HepG2 (cell line): ENCODE data around the gene HNRNPL. TPM values are rescaled to one million over a fixed set of nuclear protein-coding genes. Genes with fewer than 3 reads are reported as not detected.

ENCODE experiments used
- ATAC-seq: fragments of 200-7000 bp; cut with Tn5 transposase; 3 replicates; pipeline ENCODE4 v1.9.1; 2020; ENCODE audit warnings: mild to moderate bottlenecking, moderate library complexity
- BruUV-seq: library from RNA; stranded (reverse); fragments of 400-500 nt; replicated peaks from 2 replicates; lab custom pipeline; 2021; lab: Mats Ljungman, UMichigan
- CTCF ChIA-PET: fragments of 300-600 bp; formaldehyde crosslinking; extraction: SDS; loops from one replicate; lab custom pipeline; 2021; ENCODE audit warnings: low total read pairs, inconsistent platforms, low intra/inter-chr PET ratio; lab: Yijun Ruan, JAX
- POLR2A ChIA-PET: fragments of 350-600 bp; sonication (Branson Sonifier 250); formaldehyde crosslinking; loops from one replicate; lab custom pipeline; 2020; ENCODE audit warnings: antibody characterized with exemption, inconsistent platforms; lab: Yijun Ruan, JAX
- DNase-seq: peaks from one replicate; pipeline ENCODE4 v3.0.0-alpha.2; 2015; ENCODE audit warnings: low spot score
- FAIRE-seq: peaks from 3 replicates; lab custom pipeline; 2011; peaks lifted over from hg19 to GRCh38; lab: Jason Lieb, UNC
- H2AFZ ChIP-seq: one replicate; pipeline ENCODE4 v1.6.1; 2011; ENCODE audit warnings: low read length, inconsistent platforms
- H3K27ac ChIP-seq: fragments of 300-600 bp; 3 replicates; pipeline ENCODE4 v1.8.0; 2011; ENCODE audit warnings: mixed run types, mild to moderate bottlenecking, mixed read lengths, low read length, inconsistent platforms; ENCODE audit not compliant: insufficient read depth; ENCODE audit errors: extremely low read length
- H3K27me3 ChIP-seq, 2 experiments: fragments of 200-600 bp in 1 of 2; 2 replicates in 1 of 2; 3 replicates in 1 of 2; pipeline versions ENCODE4 v1.6.0 to v1.8.0; 2011; ENCODE audit warnings: low read length in 2 of 2, mild to moderate bottlenecking in 2 of 2, moderate library complexity in 2 of 2, inconsistent platforms in 1 of 2; ENCODE audit not compliant: insufficient read depth in 2 of 2, control insufficient read depth in 1 of 2
- H3K36me3 ChIP-seq, 2 experiments: fragments of 200-600 bp in 1 of 2; replicated peaks in 1 of 2; 2 replicates in 1 of 2; 3 replicates in 1 of 2; pipeline versions ENCODE4 v1.5.1 to v1.8.0; 2011; ENCODE audit warnings: low read length in 2 of 2, inconsistent platforms in 1 of 2; ENCODE audit not compliant: insufficient read depth in 2 of 2, control insufficient read depth in 1 of 2
- H3K4me1 ChIP-seq: 2 replicates; pipeline ENCODE4 v1.5.1; 2012; ENCODE audit warnings: low read length, inconsistent platforms; ENCODE audit not compliant: insufficient read depth
- H3K4me2 ChIP-seq: 2 replicates; pipeline ENCODE4 v1.6.0; 2011; ENCODE audit warnings: low read depth, low read length, inconsistent platforms
- H3K4me3 ChIP-seq, 3 experiments: fragments of 200-600 bp in 1 of 3; sonication (generic), shearing (Covaris generic) in 1 of 3; replicated peaks in 1 of 3; 2 replicates each; pipeline ENCODE4 v1.5.1; 2011 to 2016; ENCODE audit warnings: low read length in 3 of 3, inconsistent platforms in 2 of 3, low read depth in 2 of 3, mild to moderate bottlenecking in 2 of 3, control low read depth in 1 of 3, mixed read lengths in 1 of 3; ENCODE audit not compliant: insufficient read depth in 1 of 3
- H3K79me2 ChIP-seq: one replicate; pipeline ENCODE4 v1.6.1; 2011; ENCODE audit warnings: low read length, inconsistent platforms; ENCODE audit not compliant: insufficient read depth
- H3K9ac ChIP-seq: 2 replicates; pipeline ENCODE4 v1.6.0; 2011; ENCODE audit warnings: mild to moderate bottlenecking, low read depth, low read length, inconsistent platforms; ENCODE audit not compliant: insufficient read depth
- H3K9me3 ChIP-seq: 2 replicates; pipeline ENCODE4 v1.5.1; 2012; ENCODE audit warnings: mild to moderate bottlenecking, low read length
- H4K20me1 ChIP-seq: 2 replicates; pipeline ENCODE4 v1.6.0; 2011; ENCODE audit warnings: inconsistent platforms, mild to moderate bottlenecking, low read length, moderate library complexity; ENCODE audit not compliant: insufficient read depth
- EZH2 ChIP-seq: conservative IDR thresholded peaks from 2 replicates; pipeline ENCODE4 v1.6.1; 2012; ENCODE audit warnings: mild to moderate bottlenecking, low read depth, low read length, moderate library complexity
- HNF1B ChIP-seq: sonication (generic); formaldehyde crosslinking; IDR thresholded peaks from 2 replicates; pipeline ENCODE4 v1.5.1; 2020; ENCODE audit warnings: mild to moderate bottlenecking, moderate library complexity, missing genetic modification reagents
- HOXD1 ChIP-seq: sonication (generic); formaldehyde crosslinking; IDR thresholded peaks from 2 replicates; pipeline ENCODE4 v1.5.0; 2020; ENCODE audit warnings: missing genetic modification reagents
- ISL2 ChIP-seq: sonication (generic); formaldehyde crosslinking; IDR thresholded peaks from 2 replicates; pipeline ENCODE4 v1.5.0; 2020; ENCODE audit warnings: missing genetic modification reagents
- MAZ ChIP-seq, 2 experiments: sonication (generic) in 1 of 2; formaldehyde crosslinking in 1 of 2; IDR thresholded peaks; 2 replicates each; pipeline versions ENCODE4 v1.5.0 to v1.6.1; 2012 to 2020; ENCODE audit warnings: low read depth in 2 of 2, mild to moderate bottlenecking in 2 of 2, borderline replicate concordance in 1 of 2, improper control_type of control experiment in 1 of 2, low read length in 1 of 2, missing genetic modification reagents in 1 of 2, moderate library complexity in 1 of 2
- MNT ChIP-seq: fragments of 450-650 bp; IDR thresholded peaks from 2 replicates; pipeline ENCODE4 v1.6.1; 2016
- PAF1 ChIP-seq: IDR thresholded peaks from 2 replicates; pipeline ENCODE4 v1.6.1; 2016; ENCODE audit warnings: missing genetic modification reagents, missing compliant biosample characterization
- PHF21A ChIP-seq: sonication (generic); formaldehyde crosslinking; IDR thresholded peaks from 2 replicates; pipeline ENCODE4 v1.5.0; 2020; ENCODE audit warnings: mild to moderate bottlenecking, missing genetic modification reagents
- POLR2A ChIP-seq, 2 experiments: IDR thresholded peaks; 2 replicates each; pipeline ENCODE4 v1.6.1; 2011; ENCODE audit warnings: low read depth in 2 of 2, low read length in 2 of 2, mild to moderate bottlenecking in 1 of 2, moderate library complexity in 1 of 2; ENCODE audit not compliant: insufficient read depth in 1 of 2
- POLR2G ChIP-seq: fragments of 200-400 bp; formaldehyde crosslinking; IDR thresholded peaks from 2 replicates; pipeline ENCODE4 v1.6.1; 2018; ENCODE audit warnings: mild to moderate bottlenecking, low read depth, low read length, moderate library complexity
- RBM22 ChIP-seq: fragments of 200-400 bp; formaldehyde crosslinking; optimal IDR thresholded peaks from 2 replicates; pipeline ENCODE3; 2017; ENCODE audit warnings: mild to moderate bottlenecking, low read length, moderate library complexity
- ZNF446 ChIP-seq: sonication (generic); formaldehyde crosslinking; IDR thresholded peaks from 2 replicates; pipeline ENCODE4 v1.5.0; 2020; ENCODE audit warnings: mild to moderate bottlenecking, missing genetic modification reagents
- ZNF709 ChIP-seq: sonication (generic); formaldehyde crosslinking; IDR thresholded peaks from 2 replicates; pipeline ENCODE4 v1.5.0; 2020; ENCODE audit warnings: mild to moderate bottlenecking, missing genetic modification reagents
- ZNF777 ChIP-seq: sonication (generic); formaldehyde crosslinking; IDR thresholded peaks from 2 replicates; pipeline ENCODE4 v1.4.0; 2020; ENCODE audit warnings: missing genetic modification reagents
- ZNF780A ChIP-seq: sonication (generic); formaldehyde crosslinking; IDR thresholded peaks from 2 replicates; pipeline ENCODE4 v1.8.0; 2022; ENCODE audit warnings: mild to moderate bottlenecking, missing genetic modification reagents, moderate library complexity
- ZNF839 ChIP-seq: sonication (generic); formaldehyde crosslinking; IDR thresholded peaks from 2 replicates; pipeline ENCODE4 v1.4.0; 2020; ENCODE audit warnings: missing genetic modification reagents, mild to moderate bottlenecking, borderline replicate concordance
- WGBS: methylation state at CpG from one replicate; pipeline ENCODE4 v1.1.6; 2017; ENCODE audit warnings: low lambda C conversion rate; 5-methylcytosine and 5-hydroxymethylcytosine counted together
- in situ Hi-C: cut with HindIII; loops from 2 replicates; pipeline ENCODE4 v1.10.0; 2017; ENCODE audit warnings: low pct_unique_long_range_greater_than_20kb; ENCODE audit not compliant: extremely low pct_ligation_motif_present
- intact Hi-C: fragments of 100-400 bp; cut with micrococcal nuclease; formaldehyde crosslinking; loops from one replicate; pipeline ENCODE4 v1.10.0; 2022; ENCODE audit not compliant: unreplicated experiment
- polyA plus RNA-seq, 8 experiments: library from polyadenylated mRNA; depleted of rRNA in 3 of 8; stranded (reverse) in 7 of 8; unstranded in 1 of 8; fragments of >200 nt; fragmentation: Illumina TruSeq in 4 of 8; extraction: Trizol in 4 of 8; gene quantifications; 2 replicates each; pipeline versions ENCODE4 v1.2.1 to v1.2.3, GENCODE V29; 2011 to 2016; ENCODE audit warnings: low read depth in 4 of 8, missing spikeins in 1 of 8, mixed read lengths in 1 of 8; ENCODE audit not compliant: insufficient read depth in 1 of 8
- total RNA-seq, 5 experiments: library from RNA; depleted of rRNA; stranded (reverse); fragments of >200 nt; fragmentation: Illumina TruSeq; extraction: Trizol; gene quantifications; 2 replicates each; pipeline ENCODE4 v1.2.3, GENCODE V29; 2016; ENCODE audit warnings: low read depth in 1 of 5
- TF ChIP-seq, protein P1 (sequence below): sonication (generic); formaldehyde crosslinking; IDR thresholded peaks from 2 replicates; pipeline ENCODE4 v1.4.0; 2020; ENCODE audit warnings: missing genetic modification reagents

The HNRNPL gene
- total and polyA plus RNA-seq, 2 of the 13 experiments (the other 11 are each of a cell fraction or from before 2014, with no cell fraction given): 156 to 278 TPM

DNA sequence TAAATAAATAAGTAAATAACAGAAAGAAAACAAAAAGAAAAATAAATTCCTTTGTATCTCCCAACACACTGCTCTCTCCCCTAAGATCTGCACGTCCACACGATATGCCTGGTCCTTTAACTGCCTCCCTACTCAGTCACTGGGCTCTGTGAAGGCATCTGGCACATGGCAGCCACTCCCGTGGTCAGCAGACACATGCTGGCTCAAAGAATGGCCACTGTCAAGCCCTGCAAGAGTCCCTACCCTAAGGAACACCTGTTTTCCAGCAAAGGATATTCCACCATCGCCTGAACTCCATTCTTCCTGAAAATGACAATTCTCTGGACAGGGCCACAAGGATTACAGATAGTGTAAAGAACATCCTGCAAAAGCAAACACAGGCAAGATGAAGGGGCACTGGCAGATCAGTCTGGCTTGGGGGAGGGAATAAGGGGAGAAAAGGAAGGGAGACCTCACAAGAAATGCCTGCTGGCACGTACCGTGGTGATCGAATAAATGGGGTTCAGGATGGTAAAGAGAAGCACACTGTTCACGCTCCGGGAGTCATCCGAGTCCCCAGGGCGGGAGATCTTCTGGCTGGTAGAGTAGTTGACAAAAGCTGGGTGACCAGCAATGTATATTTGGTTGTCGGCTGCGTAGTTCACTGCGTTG, 4.3 kb downstream of the HNRNPL start:
- TF ChIP-seq, protein P1, sequence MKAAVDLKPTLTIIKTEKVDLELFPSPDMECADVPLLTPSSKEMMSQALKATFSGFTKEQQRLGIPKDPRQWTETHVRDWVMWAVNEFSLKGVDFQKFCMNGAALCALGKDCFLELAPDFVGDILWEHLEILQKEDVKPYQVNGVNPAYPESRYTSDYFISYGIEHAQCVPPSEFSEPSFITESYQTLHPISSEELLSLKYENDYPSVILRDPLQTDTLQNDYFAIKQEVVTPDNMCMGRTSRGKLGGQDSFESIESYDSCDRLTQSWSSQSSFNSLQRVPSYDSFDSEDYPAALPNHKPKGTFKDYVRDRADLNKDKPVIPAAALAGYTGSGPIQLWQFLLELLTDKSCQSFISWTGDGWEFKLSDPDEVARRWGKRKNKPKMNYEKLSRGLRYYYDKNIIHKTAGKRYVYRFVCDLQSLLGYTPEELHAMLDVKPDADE (CRISPR knock-in tag): no peak
- no peak for TF ChIP-seq ZNF839
- no peak for TF ChIP-seq ZNF709 (CRISPR knock-in tag)
- TF ChIP-seq ZNF780A (CRISPR knock-in tag): no peak
- TF ChIP-seq EZH2: no peak
- no peak for TF ChIP-seq PHF21A
- no peak for TF ChIP-seq MAZ (IDR thresholded peaks at IDR 0.05; ENCODE audit: borderline replicate concordance, low read depth, low read length)
- TF ChIP-seq MAZ (CRISPR knock-in tag; IDR thresholded peaks at IDR 0.05; ENCODE audit: low read depth): no peak
- TF ChIP-seq POLR2G: no peak
- TF ChIP-seq POLR2A (IDR thresholded peaks at IDR 0.05; ENCODE audit: insufficient read depth in 1 of 2, low read depth in 2 of 2, low read length in 2 of 2): peak in 1 of 2 experiments; percentile 19; a peak in 1 of 4 replicates
- TF ChIP-seq ISL2 (CRISPR knock-in tag): no peak
- TF ChIP-seq RBM22: peak; percentile 40
- peak; percentile 61; the same call in 1 of the 2 replicates for TF ChIP-seq PAF1
- peak; percentile 26; the same call in 1 of the 2 replicates for TF ChIP-seq HNF1B
- no peak for TF ChIP-seq ZNF777
- TF ChIP-seq HOXD1 (CRISPR knock-in tag): no peak
- TF ChIP-seq MNT: peak; percentile 40; the same call in 1 of the 2 replicates
- TF ChIP-seq ZNF446 (CRISPR knock-in tag): no peak
- TF ChIP-seq, all 625 proteins: peak for 5
- DNase-seq (no peak), ATAC-seq (no peak), FAIRE-seq (no peak)
- H2AFZ ChIP-seq: no peak overlapping the region
- H3K79me2 ChIP-seq: peaks cover 68% of the 10 kb centered on the region
- intact Hi-C loops: no loop called here
- H3K9me3 ChIP-seq: no peaks in the 10 kb centered on the region
- no peak overlapping the region for H3K4me2 ChIP-seq
- BruUV-seq: no TSS peak
- 96% methylated on average over 14 of the region's 14 CpGs for WGBS
- H3K27me3 ChIP-seq: no peaks in the 10 kb centered on the region
- no peak overlapping the region for H3K9ac ChIP-seq
- POLR2A ChIA-PET: interaction anchor here (1.1 to 9.1 kb wide), 2 partner anchors 8 to 12 kb away, joined by 6 to 148 read pairs; partner anchors contain the start of gene ECH1
- peaks cover 87% of the 10 kb centered on the region for H3K4me1 ChIP-seq
- in situ Hi-C loops: no loop called here
- CTCF ChIA-PET: no interaction called here
- no peak overlapping the region for H3K4me3 ChIP-seq
- H4K20me1 ChIP-seq: peaks cover 60% of the 10 kb centered on the region
- peaks cover 45 to 74% of the 10 kb centered on the region in 2 experiments for H3K36me3 ChIP-seq
- H3K27ac ChIP-seq: no peak overlapping the region
